HG03045 (cell line): ENCODE results near the gene EDNRB.
A peak's percentile ranks its signal among the peaks of the same experiment; 100 is the strongest.
"Not testable (repeated sequence)": the region's sequence is repeated elsewhere in the genome, so short reads cannot be mapped to it uniquely, and the experiment has no call there.

ENCODE experiments used
- ATAC-seq: cut with Tn5 transposase; IDR thresholded peaks from one replicate; pipeline ENCODE4 v1.9.1; 2021; ENCODE audit warnings: mild to moderate bottlenecking, moderate library complexity; ENCODE audit not compliant: unreplicated experiment

EDNRB gene

GRCh38 chr13:77918391-77919245 is at the start of gene EDNRB:
EDNRB (minus strand) TSS chr13:77918831; CDS start chr13:77918573, 258 bp downstream.
- ATAC-seq: no peak

GRCh38 chr13:77966671-77967070 is 48.0 kb upstream of the EDNRB start:
- ATAC-seq: no peak

- no peak for ATAC-seq
These were observed 34.1 kb upstream of the EDNRB start for GRCh38 chr13:77952737-77953136.

GRCh38 chr13:77952276-77952675 is 33.6 kb upstream of the EDNRB start:
- no peak for ATAC-seq

- no peak for ATAC-seq
These were observed 27.9 kb upstream of the EDNRB start for GRCh38 chr13:77946522-77946921.

- not testable (repeated sequence) for ATAC-seq
These were observed 16.4 kb upstream of the EDNRB start for GRCh38 chr13:77935063-77935462.

DNA sequence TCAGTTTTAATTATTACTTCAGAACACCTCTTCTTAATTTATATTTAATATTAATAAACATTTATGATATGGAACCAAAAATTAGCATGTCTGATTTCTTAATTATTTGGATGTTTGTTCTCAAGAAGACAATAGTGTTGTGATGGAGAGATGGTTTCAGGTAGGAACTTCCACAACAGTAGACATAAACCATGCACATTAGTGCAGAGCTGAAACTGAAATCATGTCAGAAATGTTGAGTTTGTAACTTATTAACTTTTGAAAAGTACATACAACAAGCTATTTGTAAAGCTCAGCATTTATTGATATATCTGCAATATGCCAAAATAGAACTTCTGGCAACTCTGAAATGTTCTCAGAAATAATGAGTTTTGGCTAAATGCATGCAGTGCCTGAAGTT is 11.8 kb upstream of the EDNRB start:
- ATAC-seq: no peak

DNA sequence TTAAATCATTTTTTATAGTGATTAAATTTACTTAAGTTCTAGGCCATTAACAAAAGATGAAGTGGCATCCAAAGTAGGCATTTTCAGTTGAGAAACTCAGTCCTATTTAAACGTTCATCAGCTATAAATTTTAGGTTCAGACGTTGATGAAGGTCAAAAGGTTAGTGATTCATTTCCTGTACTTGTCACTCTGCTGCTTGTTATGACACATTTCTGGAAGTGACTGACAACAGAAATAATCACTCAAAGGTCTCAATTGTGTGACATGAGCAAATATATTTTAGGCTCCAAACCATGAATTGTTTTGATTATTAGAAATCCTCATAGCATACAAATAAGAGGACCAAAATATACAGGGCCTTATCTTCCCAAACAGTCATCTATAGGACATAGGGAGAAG is 10.3 kb upstream of the EDNRB start:
- peak; percentile 85 for ATAC-seq

DNA sequence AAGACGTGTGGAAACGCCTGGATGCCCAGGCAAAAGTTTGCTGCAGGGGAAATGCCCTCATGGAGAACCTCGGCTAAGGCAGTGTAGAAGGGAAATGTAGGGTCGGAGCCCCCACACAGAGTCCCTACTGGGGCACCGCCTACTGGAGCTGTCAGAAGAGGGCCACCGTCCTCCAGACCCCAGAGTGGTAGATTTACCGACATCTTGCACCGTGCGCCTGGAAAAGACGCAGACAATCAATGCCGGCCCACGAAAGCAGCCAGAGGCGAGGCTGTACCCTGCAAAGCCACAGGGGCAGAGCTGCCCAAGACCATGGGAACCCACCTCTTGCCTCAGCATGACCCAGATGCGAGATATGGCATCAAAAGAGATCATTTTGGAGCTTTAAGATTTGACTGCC is 7.0 kb upstream of the EDNRB start:
- ATAC-seq: no peak

DNA sequence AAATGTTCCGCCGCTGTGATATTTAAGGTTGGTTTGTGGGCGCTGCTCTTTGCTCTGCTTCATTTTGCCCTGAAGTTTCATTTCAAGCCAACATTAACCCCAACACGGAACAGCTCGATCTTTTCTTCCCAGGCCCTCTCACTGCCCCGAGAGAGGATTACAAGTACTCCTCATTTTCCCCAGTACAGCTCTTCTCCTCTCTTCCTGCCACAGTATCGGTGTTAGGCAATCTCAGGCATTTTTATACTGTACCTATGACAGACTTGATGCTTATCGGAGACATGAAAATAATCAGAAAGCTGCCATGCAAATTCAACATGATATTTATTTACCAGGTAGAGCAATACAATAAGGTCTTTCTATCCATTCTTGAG is 1.3 kb upstream of the EDNRB start:
- no peak for ATAC-seq

DNA sequence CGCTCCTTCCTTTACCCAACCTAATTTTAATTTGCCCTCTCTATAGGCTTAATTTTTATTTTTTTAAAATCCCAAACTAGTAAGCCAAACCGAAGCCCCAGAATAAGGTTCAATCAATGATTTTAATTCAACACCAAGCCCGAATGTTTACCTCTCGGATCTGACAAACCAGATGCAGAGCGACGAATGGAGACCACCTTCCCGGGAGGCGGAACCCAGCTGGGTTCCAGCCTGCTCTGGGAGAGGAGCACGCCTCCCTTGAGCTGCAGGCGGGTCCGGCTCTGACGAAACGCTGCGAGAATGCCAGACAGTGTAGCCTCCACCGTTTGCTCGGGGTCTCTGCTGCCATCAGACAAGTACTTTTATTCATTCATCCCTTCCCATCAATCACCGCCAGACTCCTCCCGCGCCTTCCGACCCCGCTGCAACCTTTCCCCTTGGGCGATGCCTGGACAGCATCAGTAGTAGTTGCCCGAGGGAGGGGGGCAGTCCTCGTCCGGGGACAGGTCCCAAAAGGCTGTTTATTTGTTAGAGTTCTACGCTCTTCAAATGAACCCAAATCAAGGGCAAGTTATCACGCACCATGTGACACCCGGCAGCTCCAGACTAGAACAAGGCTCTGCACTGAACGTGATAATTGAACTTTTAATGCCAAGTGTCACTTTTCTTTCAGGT is 752 bp upstream of the EDNRB start:
- ATAC-seq: no peak

DNA sequence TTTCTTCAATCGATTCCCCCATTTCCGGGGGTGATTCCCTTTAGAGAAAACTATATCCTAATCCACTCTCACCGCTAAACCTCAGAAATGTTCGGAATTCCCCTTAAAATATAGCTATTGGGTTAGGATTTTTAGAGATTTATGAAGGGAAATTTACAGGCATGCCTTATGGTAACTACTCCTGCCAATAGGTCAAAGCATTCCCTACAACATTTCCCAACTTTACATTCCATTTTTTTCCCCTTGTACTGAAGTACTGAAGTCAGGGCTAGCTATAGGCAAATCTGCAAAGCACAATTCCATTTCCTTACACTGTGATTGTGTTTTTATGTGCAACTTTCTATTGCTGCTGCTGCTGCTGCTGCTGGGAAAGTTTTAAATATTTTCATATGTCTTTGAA is 2.1 kb downstream of the EDNRB start:
- ATAC-seq: no peak

DNA sequence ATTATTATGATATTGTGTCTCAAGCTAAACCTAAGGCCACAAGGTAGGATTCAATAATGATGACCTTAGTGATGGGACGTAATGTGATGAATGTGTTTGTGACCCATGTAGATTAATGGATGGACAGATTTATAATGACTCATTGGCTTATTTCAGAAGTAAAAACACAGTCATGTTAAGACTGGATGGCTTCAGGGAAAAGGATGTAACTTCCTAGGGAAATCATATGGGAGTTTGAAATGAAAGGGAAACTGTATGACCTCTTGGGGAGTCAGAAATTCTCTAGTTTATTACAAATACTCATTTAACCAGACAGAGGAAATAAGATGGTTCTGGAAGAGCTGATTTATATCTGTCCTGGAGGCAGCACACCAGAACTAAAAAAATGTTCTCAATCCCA is 2.9 kb downstream of the EDNRB start:
- no peak for ATAC-seq

GRCh38 chr13:77913003-77913402 is 5.6 kb downstream of the EDNRB start:
- ATAC-seq: no peak

DNA sequence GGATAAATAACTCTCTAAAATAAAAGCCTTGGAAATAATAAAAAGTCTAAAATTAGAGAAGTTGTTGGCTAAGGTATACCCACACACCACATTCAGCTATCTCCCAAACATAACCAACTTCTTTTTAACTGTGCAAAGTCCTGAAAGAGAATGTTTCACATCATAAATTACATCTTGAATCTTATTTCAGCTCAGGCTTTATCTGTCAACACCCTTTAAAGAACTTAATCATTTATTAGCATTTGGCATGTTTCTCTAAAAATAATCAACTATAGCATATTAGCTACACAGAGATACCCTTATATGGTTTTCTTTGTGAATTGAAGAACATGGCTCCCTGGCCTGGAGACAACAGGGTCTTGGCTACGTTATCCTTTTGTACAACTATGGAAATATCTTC is 6.9 kb downstream of the EDNRB start:
- ATAC-seq: no peak

- no peak for ATAC-seq
These were observed 8.8 kb downstream of the EDNRB start for GRCh38 chr13:77909827-77910226.

GRCh38 chr13:77908531-77908930 is 10.1 kb downstream of the EDNRB start:
- no peak for ATAC-seq

DNA sequence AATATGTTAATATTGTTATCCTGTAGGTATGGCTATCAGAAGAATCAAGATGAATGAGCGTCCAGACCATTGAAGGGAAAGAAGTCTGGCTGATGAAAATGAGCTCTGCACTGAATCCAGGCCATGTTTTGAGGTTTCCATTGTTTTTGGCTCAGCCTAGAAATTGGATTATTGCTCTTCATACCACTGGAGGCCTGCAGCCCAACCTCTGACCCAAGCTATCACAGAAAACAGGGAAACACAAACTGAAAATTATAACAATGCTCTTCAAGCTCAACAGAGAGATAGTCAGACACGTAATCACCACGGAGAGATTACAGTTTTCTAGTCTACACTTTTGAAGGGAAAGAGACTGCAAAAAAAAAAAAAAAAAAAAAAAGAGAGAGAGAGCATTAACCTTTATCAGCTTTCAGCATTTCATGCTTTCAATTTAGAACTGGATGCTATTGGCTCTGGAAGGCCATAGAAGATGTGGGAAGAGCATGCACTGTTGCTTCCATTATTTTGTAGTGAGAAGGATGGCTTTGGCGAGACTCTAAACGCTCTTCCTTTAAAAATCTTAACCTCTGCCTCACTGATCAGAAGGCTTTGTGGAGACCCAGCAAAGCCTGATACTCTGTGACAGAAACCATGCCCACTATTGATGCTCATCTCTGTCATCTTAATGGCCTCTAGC is 10.8 kb downstream of the EDNRB start:
- ATAC-seq: no peak

DNA sequence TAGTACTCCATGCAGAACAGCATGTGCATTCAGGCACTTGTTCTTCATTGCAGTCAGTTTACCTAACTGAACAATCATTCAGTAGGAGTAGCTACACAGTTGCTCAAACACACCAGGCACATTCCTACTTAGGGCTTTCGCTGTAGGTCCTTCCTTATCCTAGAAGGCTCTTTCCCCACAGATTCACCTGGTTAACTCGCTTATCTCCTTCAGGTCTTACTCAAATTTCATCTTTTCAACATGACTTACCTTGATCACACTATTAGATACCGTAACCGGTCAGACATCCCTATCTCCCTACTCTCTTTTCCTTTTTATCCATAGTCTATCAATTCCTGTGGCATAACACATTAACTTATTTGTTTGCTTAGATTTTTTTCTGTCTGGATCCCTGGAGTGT is 14.6 kb downstream of the EDNRB start:
- no peak for ATAC-seq

- ATAC-seq: no peak
These were observed 15.2 kb downstream of the EDNRB start for GRCh38 chr13:77903435-77903834.

GRCh38 chr13:77902319-77902963 is 16.2 kb downstream of the EDNRB start:
- ATAC-seq: no peak
